SK-N-SH (cell line): ENCODE data around the gene CTNNA3. TPM values are rescaled to one million over a fixed set of nuclear protein-coding genes. Genes with fewer than 3 reads are reported as not detected.

Experiments
- CTCF ChIA-PET: fragments of 300-600, 350-600 bp; formaldehyde crosslinking; extraction: SDS; loops from one replicate; lab custom pipeline; 2021; lab: Yijun Ruan, JAX
- POLR2A ChIA-PET: fragments of 350-600 bp; sonication (Branson Sonifier 250); formaldehyde crosslinking; extraction: SDS; loops from one replicate; lab custom pipeline; 2020; ENCODE audit warnings: antibody characterized with exemption, inconsistent platforms; lab: Yijun Ruan, JAX
- DNase-seq: peaks from one replicate; pipeline ENCODE4 v3.0.0; 2012
- H2AFZ ChIP-seq: fragments of 200-600 bp; sonication (generic); 2 replicates; pipeline ENCODE4 v1.8.1; 2016; ENCODE audit warnings: antibody characterized with exemption, mild to moderate bottlenecking, low read depth
- H3F3A ChIP-seq: fragments of 200-600 bp; sonication (generic); replicated peaks from 2 replicates; pipeline ENCODE3; 2016; ENCODE audit warnings: antibody characterized with exemption, mild to moderate bottlenecking; ENCODE audit not compliant: insufficient read depth
- H3K27ac ChIP-seq, 2 experiments: fragments of 200-500 bp in 1 of 2; fragments of 200-600 bp in 1 of 2; sonication (Bioruptor generic) in 1 of 2; sonication (generic), shearing (Covaris generic) in 1 of 2; 2 replicates each; pipeline versions ENCODE4 v1.5.1 to v1.6.1; 2014 to 2016; ENCODE audit warnings: low read depth in 2 of 2, inconsistent platforms in 1 of 2, low read length in 1 of 2, mild to moderate bottlenecking in 1 of 2, mixed read lengths in 1 of 2
- H3K27me3 ChIP-seq: fragments of 200-600 bp; sonication (generic), shearing (Covaris generic); 2 replicates; pipeline ENCODE4 v1.6.1; 2016; ENCODE audit warnings: mixed run types; ENCODE audit not compliant: insufficient read depth
- H3K36me3 ChIP-seq, 2 experiments: fragments of 200-500 bp in 1 of 2; fragments of 200-600 bp in 1 of 2; sonication (Bioruptor generic) in 1 of 2; sonication (generic) in 1 of 2; replicated peaks in 1 of 2; 2 replicates each; pipeline versions ENCODE3 to v1.5.1; 2014 to 2016; ENCODE audit warnings: low read length in 1 of 2, mild to moderate bottlenecking in 1 of 2; ENCODE audit not compliant: insufficient read depth in 2 of 2, control insufficient read depth in 1 of 2
- H3K4me1 ChIP-seq, 2 experiments: fragments of 200-500 bp in 1 of 2; fragments of 200-600 bp in 1 of 2; sonication (Bioruptor generic) in 1 of 2; sonication (generic), shearing (Covaris generic) in 1 of 2; 2 replicates each; pipeline versions ENCODE4 v1.5.1 to v1.6.1; 2014 to 2016; ENCODE audit warnings: low read depth in 1 of 2, low read length in 1 of 2, mixed run types in 1 of 2; ENCODE audit not compliant: insufficient read depth in 2 of 2, control insufficient read depth in 1 of 2
- H3K4me2 ChIP-seq: fragments of 200-600 bp; sonication (generic), shearing (Covaris generic); 2 replicates; pipeline ENCODE4 v1.6.1; 2017; ENCODE audit warnings: mixed run types
- H3K4me3 ChIP-seq, 2 experiments: fragments of 200-500 bp in 1 of 2; fragments of 200-600 bp in 1 of 2; sonication (Bioruptor generic) in 1 of 2; sonication (generic), shearing (Covaris generic) in 1 of 2; 2 replicates each; pipeline versions ENCODE4 v1.5.1 to v1.8.1; 2014 to 2016; ENCODE audit warnings: low read depth in 2 of 2, inconsistent platforms in 1 of 2, low read length in 1 of 2, mild to moderate bottlenecking in 1 of 2, mixed read lengths in 1 of 2, moderate library complexity in 1 of 2
- H3K79me2 ChIP-seq: fragments of 200-600 bp; sonication (generic); 2 replicates; pipeline ENCODE4 v1.8.1; 2017; ENCODE audit warnings: mild to moderate bottlenecking; ENCODE audit not compliant: insufficient read depth
- H3K9ac ChIP-seq: fragments of 200-600 bp; sonication (generic); 2 replicates; pipeline ENCODE4 v1.6.1; 2017; ENCODE audit warnings: mixed run types
- H3K9me2 ChIP-seq: fragments of 200-600 bp; sonication (generic); 2 replicates; pipeline ENCODE4 v1.6.1; 2017; ENCODE audit warnings: mixed run types
- H3K9me3 ChIP-seq: fragments of 200-600 bp; sonication (generic); 2 replicates; pipeline ENCODE4 v1.6.1; 2017; ENCODE audit warnings: mixed run types, mild to moderate bottlenecking, moderate library complexity
- H4K20me1 ChIP-seq: fragments of 200-600 bp; sonication (generic); 2 replicates; pipeline ENCODE4 v1.6.1; 2017; ENCODE audit warnings: mild to moderate bottlenecking, mixed run types; ENCODE audit not compliant: insufficient read depth
- EP300 ChIP-seq, 2 experiments: IDR thresholded peaks; 2 replicates each; pipeline versions ENCODE4 v1.4.0 to v1.6.1; 2012; ENCODE audit warnings: borderline replicate concordance in 1 of 2, low read depth in 1 of 2, low read length in 1 of 2
- GATA2 ChIP-seq: sonication (generic); formaldehyde crosslinking; IDR thresholded peaks from 2 replicates; pipeline ENCODE4 v1.5.0; 2020; ENCODE audit warnings: mild to moderate bottlenecking, missing genetic modification reagents
- POLR2AphosphoS5 ChIP-seq: IDR thresholded peaks from 2 replicates; pipeline ENCODE4 v1.6.1; 2012; ENCODE audit warnings: low read depth, low read length
- REST ChIP-seq: IDR thresholded peaks from 2 replicates; pipeline ENCODE4 v1.6.1; 2012; ENCODE audit warnings: mild to moderate bottlenecking, low read depth, low read length, moderate library complexity
- RXRA ChIP-seq: IDR thresholded peaks from 2 replicates; pipeline ENCODE4 v1.4.0; 2012; ENCODE audit warnings: low read depth, mild to moderate bottlenecking, borderline replicate concordance
- SIN3A ChIP-seq: IDR thresholded peaks from 2 replicates; pipeline ENCODE4 v1.6.1; 2012; ENCODE audit warnings: low read depth, mild to moderate bottlenecking, low read length, moderate library complexity, borderline replicate concordance
- TAF1 ChIP-seq: IDR thresholded peaks from 2 replicates; pipeline ENCODE4 v1.6.1; 2012; ENCODE audit warnings: low read depth, mild to moderate bottlenecking, low read length, moderate library complexity, borderline replicate concordance
- WGBS: methylation state at CpG from one replicate; pipeline ENCODE4 v1.1.6; 2017; ENCODE audit warnings: low lambda C conversion rate; 5-methylcytosine and 5-hydroxymethylcytosine counted together
- polyA plus RNA-seq, 3 experiments: library from polyadenylated mRNA; depleted of rRNA; stranded (reverse); fragments of >200 nt; gene quantifications; 2 replicates each; pipeline ENCODE4 v1.2.3, GENCODE V29; 2012
- TF ChIP-seq, protein P1 (sequence below): IDR thresholded peaks from 2 replicates; pipeline ENCODE4 v1.4.0; 2012; ENCODE audit warnings: low read depth, borderline replicate concordance
- TF ChIP-seq, protein P2 (sequence below): IDR thresholded peaks from 2 replicates; pipeline ENCODE4; 2012

The CTNNA3 gene
- polyA plus RNA-seq, 1 of the 3 experiments (the other 2 are of a cell fraction), result not detected

DNA sequence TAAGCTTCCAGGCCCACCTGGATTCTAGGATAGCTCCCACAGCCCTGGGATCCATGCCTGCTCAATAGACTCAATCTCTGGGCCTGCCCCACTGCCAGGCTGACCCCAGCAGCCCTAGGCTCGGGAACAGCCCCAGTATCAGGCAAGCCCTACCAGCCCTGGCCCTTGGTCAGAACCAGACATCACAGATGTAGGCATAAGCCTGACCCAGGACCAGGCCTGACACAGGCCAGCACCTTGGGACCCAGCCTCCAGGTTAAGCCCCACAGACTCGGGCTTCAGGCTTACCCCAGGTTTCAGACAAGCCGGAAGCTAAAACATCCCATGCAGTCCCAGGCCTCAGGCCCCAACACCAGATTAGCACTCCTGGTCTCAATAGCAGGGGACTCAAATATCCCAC lies 1046.4 kb downstream of the CTNNA3 start:
- no peaks in the 10 kb centered on the region for H3K36me3 ChIP-seq
- H3K27me3 ChIP-seq, result no peaks in the 10 kb centered on the region; the same call in 1 of the 2 replicates
- no peak overlapping the region for H3K4me2 ChIP-seq
- WGBS, result 7% methylated on average over 3 of the region's 3 CpGs
- ChIA-PET POLR2A (no interaction called here), CTCF (no interaction called here)
- H3K27ac ChIP-seq, result no peak overlapping the region
- no peaks in the 10 kb centered on the region for H3K9me2 ChIP-seq
- no peak overlapping the region for H3K4me3 ChIP-seq
- no peak for DNase-seq
- H3K4me1 ChIP-seq, result no peaks in the 10 kb centered on the region
- no peaks in the 10 kb centered on the region for H3F3A ChIP-seq
- TF ChIP-seq, protein P1, sequence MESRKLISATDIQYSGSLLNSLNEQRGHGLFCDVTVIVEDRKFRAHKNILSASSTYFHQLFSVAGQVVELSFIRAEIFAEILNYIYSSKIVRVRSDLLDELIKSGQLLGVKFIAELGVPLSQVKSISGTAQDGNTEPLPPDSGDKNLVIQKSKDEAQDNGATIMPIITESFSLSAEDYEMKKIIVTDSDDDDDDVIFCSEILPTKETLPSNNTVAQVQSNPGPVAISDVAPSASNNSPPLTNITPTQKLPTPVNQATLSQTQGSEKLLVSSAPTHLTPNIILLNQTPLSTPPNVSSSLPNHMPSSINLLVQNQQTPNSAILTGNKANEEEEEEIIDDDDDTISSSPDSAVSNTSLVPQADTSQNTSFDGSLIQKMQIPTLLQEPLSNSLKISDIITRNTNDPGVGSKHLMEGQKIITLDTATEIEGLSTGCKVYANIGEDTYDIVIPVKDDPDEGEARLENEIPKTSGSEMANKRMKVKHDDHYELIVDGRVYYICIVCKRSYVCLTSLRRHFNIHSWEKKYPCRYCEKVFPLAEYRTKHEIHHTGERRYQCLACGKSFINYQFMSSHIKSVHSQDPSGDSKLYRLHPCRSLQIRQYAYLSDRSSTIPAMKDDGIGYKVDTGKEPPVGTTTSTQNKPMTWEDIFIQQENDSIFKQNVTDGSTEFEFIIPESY, result no peak
- H3K9ac ChIP-seq, result no peak overlapping the region
- no peaks in the 10 kb centered on the region for H3K9me3 ChIP-seq
- H3K79me2 ChIP-seq, result no peaks in the 10 kb centered on the region
- H4K20me1 ChIP-seq, result no peaks in the 10 kb centered on the region
- H2AFZ ChIP-seq, result no peak overlapping the region

- Histone ChIP-seq H2AFZ (no peak overlapping the region), H3K4me2 (no peak overlapping the region), H3K9me3 (no peaks in the 10 kb centered on the region), H3K4me1 (no peaks in the 10 kb centered on the region), H3K9ac (no peak overlapping the region), H3F3A (peaks cover 8% of the 10 kb centered on the region), H3K4me3 (no peak overlapping the region), H3K79me2 (no peaks in the 10 kb centered on the region), H3K27ac (no peak overlapping the region), H3K9me2 (no peaks in the 10 kb centered on the region), H4K20me1 (no peaks in the 10 kb centered on the region), H3K27me3 (no peaks in the 10 kb centered on the region; the same call in 1 of the 2 replicates), H3K36me3 (no peaks in the 10 kb centered on the region)
- no peak for DNase-seq
- no peak for TF ChIP-seq POLR2AphosphoS5
- no peak for TF ChIP-seq REST
- no peak for TF ChIP-seq SIN3A
- no peak for TF ChIP-seq TAF1
- no peak for TF ChIP-seq RXRA
- no peak for TF ChIP-seq EP300 (IDR thresholded peaks at IDR 0.05; ENCODE audit: borderline replicate concordance in 1 of 2, low read depth in 1 of 2, low read length in 1 of 2)
- TF ChIP-seq, protein P2, sequence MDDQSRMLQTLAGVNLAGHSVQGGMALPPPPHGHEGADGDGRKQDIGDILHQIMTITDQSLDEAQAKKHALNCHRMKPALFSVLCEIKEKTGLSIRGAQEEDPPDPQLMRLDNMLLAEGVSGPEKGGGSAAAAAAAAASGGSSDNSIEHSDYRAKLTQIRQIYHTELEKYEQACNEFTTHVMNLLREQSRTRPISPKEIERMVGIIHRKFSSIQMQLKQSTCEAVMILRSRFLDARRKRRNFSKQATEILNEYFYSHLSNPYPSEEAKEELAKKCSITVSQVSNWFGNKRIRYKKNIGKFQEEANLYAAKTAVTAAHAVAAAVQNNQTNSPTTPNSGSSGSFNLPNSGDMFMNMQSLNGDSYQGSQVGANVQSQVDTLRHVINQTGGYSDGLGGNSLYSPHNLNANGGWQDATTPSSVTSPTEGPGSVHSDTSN, result no peak
- no peak for TF ChIP-seq GATA2 (CRISPR knock-in tag)
- ChIA-PET POLR2A (no interaction called here), CTCF (no interaction called here)
- WGBS, result 7% methylated on average over 1 of the region's 1 CpG
Observed at GRCh38 chr10:66642217-66642616, 1053.8 kb downstream of the CTNNA3 start.
